Liver (tissue), 9 donors: ENCODE data around the gene HSH2D. TPM values are rescaled to one million over a fixed set of nuclear protein-coding genes. Genes with fewer than 3 reads are reported as not detected.

Experiments
- DNase-seq: peaks from one replicate; pipeline ENCODE4 v3.0.0-alpha.2; 2017; ENCODE audit warnings: low spot score
- H3K27ac ChIP-seq, 2 donors: one replicate each; pipeline ENCODE4 v1.7.0; 2013; ENCODE audit warnings: inconsistent platforms in 2 of 2, low read length in 2 of 2, control low read depth in 1 of 2, low read depth in 1 of 2, mild to moderate bottlenecking in 1 of 2
- H3K27me3 ChIP-seq, 4 donors: one replicate each; pipeline versions ENCODE4 v1.6.1 to v1.7.0; 2013; ENCODE audit warnings: low read length in 3 of 4, inconsistent platforms in 1 of 4, mild to moderate bottlenecking in 1 of 4, moderate library complexity in 1 of 4; ENCODE audit not compliant: control insufficient read depth in 4 of 4, insufficient read depth in 4 of 4
- H3K36me3 ChIP-seq, 4 donors: one replicate each; pipeline versions ENCODE4 v1.6.1 to v1.7.0; 2013; ENCODE audit warnings: low read length in 3 of 4, mild to moderate bottlenecking in 3 of 4, low read depth in 1 of 4, moderate library complexity in 1 of 4; ENCODE audit not compliant: control insufficient read depth in 4 of 4, insufficient read depth in 3 of 4
- H3K4me1 ChIP-seq, 4 donors: one replicate each; pipeline versions ENCODE4 v1.6.1 to v1.7.0; 2013; ENCODE audit warnings: low read length in 3 of 4, mild to moderate bottlenecking in 3 of 4, moderate library complexity in 1 of 4; ENCODE audit not compliant: control insufficient read depth in 4 of 4, insufficient read depth in 4 of 4
- H3K4me3 ChIP-seq, 3 donors: one replicate each; pipeline versions ENCODE4 v1.6.1 to v1.7.0; 2013; ENCODE audit warnings: low read length in 3 of 3, control low read depth in 1 of 3, low read depth in 1 of 3, mild to moderate bottlenecking in 1 of 3
- H3K9ac ChIP-seq, 2 donors: one replicate each; pipeline ENCODE4 v1.7.0; 2013; ENCODE audit warnings: low read length in 2 of 2, mild to moderate bottlenecking in 2 of 2, moderate library complexity in 2 of 2, control low read depth in 1 of 2, low read depth in 1 of 2
- H3K9me3 ChIP-seq, 4 donors: one replicate each; pipeline versions ENCODE4 v1.6.1 to v1.7.0; 2013; ENCODE audit warnings: low read length in 3 of 4; ENCODE audit not compliant: control insufficient read depth in 4 of 4
- CTCF ChIP-seq: fragments of 150-350 bp; IDR thresholded peaks from 2 replicates; pipeline ENCODE4 v1.5.1; 2017; ENCODE audit warnings: improper control_type of control experiment, low read depth, low read length; ENCODE audit not compliant: missing input control
- EGR1 ChIP-seq, 2 donors: IDR thresholded peaks; 2 replicates each; pipeline ENCODE4 v1.6.1; 2016 to 2018; ENCODE audit warnings: antibody characterized with exemption in 2 of 2, low read depth in 2 of 2
- FOXA1 ChIP-seq: IDR thresholded peaks from 2 replicates; pipeline ENCODE4 v1.6.1; 2016; ENCODE audit warnings: antibody characterized with exemption
- FOXA2 ChIP-seq: IDR thresholded peaks from 2 replicates; pipeline ENCODE4 v1.6.1; 2016; ENCODE audit warnings: antibody characterized with exemption
- GABPA ChIP-seq, 2 donors: IDR thresholded peaks in 1 of 2; conservative IDR thresholded peaks in 1 of 2; 2 replicates each; pipeline ENCODE4 v1.6.1; 2016; ENCODE audit warnings: antibody characterized with exemption in 2 of 2, mild to moderate bottlenecking in 1 of 2, moderate library complexity in 1 of 2
- HNF4A ChIP-seq, 2 donors: conservative IDR thresholded peaks; 2 replicates each; pipeline ENCODE4 v1.6.1; 2016; ENCODE audit warnings: antibody characterized with exemption in 2 of 2, mild to moderate bottlenecking in 2 of 2
- HNF4G ChIP-seq: IDR thresholded peaks from 2 replicates; pipeline ENCODE4 v1.6.1; 2016; ENCODE audit warnings: antibody characterized with exemption
- JUND ChIP-seq, 2 donors: IDR thresholded peaks; 2 replicates each; pipeline ENCODE4 v1.6.1; 2016; ENCODE audit warnings: antibody characterized with exemption in 2 of 2
- RAD21 ChIP-seq, 2 donors: IDR thresholded peaks; 2 replicates each; pipeline ENCODE4 v1.6.1; 2016; ENCODE audit warnings: antibody characterized with exemption in 2 of 2, mild to moderate bottlenecking in 2 of 2
- REST ChIP-seq: IDR thresholded peaks from 2 replicates; pipeline ENCODE4 v1.6.1; 2016; ENCODE audit warnings: antibody characterized with exemption, mild to moderate bottlenecking
- RXRA ChIP-seq, 2 donors: IDR thresholded peaks; 2 replicates each; pipeline ENCODE4 v1.6.1; 2017 to 2018; ENCODE audit warnings: antibody characterized with exemption in 2 of 2, mild to moderate bottlenecking in 1 of 2
- SP1 ChIP-seq: IDR thresholded peaks from 2 replicates; pipeline ENCODE4 v1.6.1; 2018; ENCODE audit warnings: antibody characterized with exemption, mild to moderate bottlenecking
- TAF1 ChIP-seq: conservative IDR thresholded peaks from 2 replicates; pipeline ENCODE4 v1.6.1; 2016; ENCODE audit warnings: antibody characterized with exemption, mild to moderate bottlenecking
- YY1 ChIP-seq: IDR thresholded peaks from 2 replicates; pipeline ENCODE4 v1.6.1; 2016; ENCODE audit warnings: antibody characterized with exemption, mild to moderate bottlenecking
- WGBS: extraction: QIAGEN DNeasy Blood & Tissue Kit; methylation state at CpG from one replicate; pipeline ENCODE4 v1.1.7; 2013; 5-methylcytosine and 5-hydroxymethylcytosine counted together
- polyA plus RNA-seq, 2 donors: library from polyadenylated mRNA; stranded (reverse) in 1 of 2; unstranded in 1 of 2; fragments of 200-250 nt in 1 of 2; fragments of >200 nt in 1 of 2; fragmentation: Nextera tagmentation in 1 of 2; extraction: Ambion mirVana in 1 of 2; gene quantifications; one replicate each; pipeline versions ENCODE4 v1.2.1 to v1.2.3, GENCODE V29; 2013 to 2015
- total RNA-seq, 2 donors: library from RNA; depleted of rRNA; stranded (reverse); fragments of >200 nt; gene quantifications; one replicate each; pipeline ENCODE4 v1.2.3, GENCODE V29; 2014
- TF ChIP-seq, protein P1 (sequence below): IDR thresholded peaks from 2 replicates; pipeline ENCODE4 v1.6.1; 2016; ENCODE audit warnings: antibody characterized with exemption
- TF ChIP-seq, protein P2 (sequence below): IDR thresholded peaks from 2 replicates; pipeline ENCODE4 v1.6.1; 2016; ENCODE audit warnings: antibody characterized with exemption
- TF ChIP-seq, protein P3 (sequence below): IDR thresholded peaks from 2 replicates; pipeline ENCODE4 v1.6.1; 2016; ENCODE audit warnings: antibody characterized with exemption
- donor health status: healthy.
- donor health status: healthy.
- donor health status: healthy.
- donor health status: healthy.
- donor health status: healthy.

The HSH2D gene
- total and polyA plus RNA-seq, 4 donors, result 0.33 to 2.9 (median 1.2) TPM

DNA sequence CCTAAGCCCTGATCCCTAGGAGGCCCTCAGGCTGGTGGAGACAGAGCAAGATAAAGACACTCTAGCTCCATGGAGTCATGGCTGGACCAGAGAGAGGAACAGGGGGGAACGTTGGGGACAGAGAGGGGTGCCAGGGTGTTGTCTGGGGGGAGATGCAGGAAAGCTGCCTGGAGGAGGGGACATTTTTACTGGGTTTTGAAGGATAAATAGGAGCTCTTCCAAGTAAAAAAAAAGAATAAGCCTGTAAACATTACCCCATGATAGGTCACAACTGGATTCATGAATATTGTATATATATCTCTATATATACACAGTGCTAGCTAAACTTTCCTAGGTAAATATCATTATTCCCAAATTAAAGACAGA is 714 bp downstream of the HSH2D start:
- H3K4me3 ChIP-seq, result no peak overlapping the region
- 64% methylated on average over 1 of the region's 1 CpG for WGBS
- no peaks in the 10 kb centered on the region for H3K36me3 ChIP-seq
- no peaks in the 10 kb centered on the region for H3K4me1 ChIP-seq
- no peaks in the 10 kb centered on the region for H3K27me3 ChIP-seq
- DNase-seq, result no peak
- peak overlapping the region in 1 of 2 donors; percentile 5 for H3K27ac ChIP-seq
- H3K9ac ChIP-seq, result peak overlapping the region in 1 of 2 donors; percentile 3
- H3K9me3 ChIP-seq, result no peaks in the 10 kb centered on the region
- TF ChIP-seq RAD21 (IDR thresholded peaks at IDR 0.05) (no peak), RXRA (IDR thresholded peaks at IDR 0.05) (no peak), REST (no peak), YY1 (no peak), HNF4G (no peak), FOXA2 (no peak), JUND (IDR thresholded peaks at IDR 0.05) (no peak), HNF4A (conservative IDR thresholded peaks at IDR 0.05) (no peak), GABPA (IDR thresholded peaks at IDR 0.05 in 1 of 2, conservative IDR thresholded peaks at IDR 0.05 in 1 of 2) (no peak)
- TF ChIP-seq, protein P1, sequence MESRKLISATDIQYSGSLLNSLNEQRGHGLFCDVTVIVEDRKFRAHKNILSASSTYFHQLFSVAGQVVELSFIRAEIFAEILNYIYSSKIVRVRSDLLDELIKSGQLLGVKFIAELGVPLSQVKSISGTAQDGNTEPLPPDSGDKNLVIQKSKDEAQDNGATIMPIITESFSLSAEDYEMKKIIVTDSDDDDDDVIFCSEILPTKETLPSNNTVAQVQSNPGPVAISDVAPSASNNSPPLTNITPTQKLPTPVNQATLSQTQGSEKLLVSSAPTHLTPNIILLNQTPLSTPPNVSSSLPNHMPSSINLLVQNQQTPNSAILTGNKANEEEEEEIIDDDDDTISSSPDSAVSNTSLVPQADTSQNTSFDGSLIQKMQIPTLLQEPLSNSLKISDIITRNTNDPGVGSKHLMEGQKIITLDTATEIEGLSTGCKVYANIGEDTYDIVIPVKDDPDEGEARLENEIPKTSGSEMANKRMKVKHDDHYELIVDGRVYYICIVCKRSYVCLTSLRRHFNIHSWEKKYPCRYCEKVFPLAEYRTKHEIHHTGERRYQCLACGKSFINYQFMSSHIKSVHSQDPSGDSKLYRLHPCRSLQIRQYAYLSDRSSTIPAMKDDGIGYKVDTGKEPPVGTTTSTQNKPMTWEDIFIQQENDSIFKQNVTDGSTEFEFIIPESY, result no peak
- TF ChIP-seq, protein P2, sequence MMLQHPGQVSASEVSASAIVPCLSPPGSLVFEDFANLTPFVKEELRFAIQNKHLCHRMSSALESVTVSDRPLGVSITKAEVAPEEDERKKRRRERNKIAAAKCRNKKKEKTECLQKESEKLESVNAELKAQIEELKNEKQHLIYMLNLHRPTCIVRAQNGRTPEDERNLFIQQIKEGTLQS, result no peak

- no peak overlapping the region for H3K9ac ChIP-seq
- no peak for TF ChIP-seq YY1
- no peak for TF ChIP-seq TAF1
- TF ChIP-seq, protein P1, result no peak
- TF ChIP-seq SP1, result no peak
- TF ChIP-seq HNF4G, result no peak
- TF ChIP-seq FOXA1, result no peak
- TF ChIP-seq, protein P2, result no peak
- no peak for TF ChIP-seq EGR1 (IDR thresholded peaks at IDR 0.05; ENCODE audit: low read depth in 2 of 2)
- TF ChIP-seq JUND (IDR thresholded peaks at IDR 0.05), result no peak
- no peak for TF ChIP-seq FOXA2
- TF ChIP-seq RXRA (IDR thresholded peaks at IDR 0.05), result no peak
- no peak for TF ChIP-seq RAD21 (IDR thresholded peaks at IDR 0.05)
- TF ChIP-seq REST, result no peak
- no peak for TF ChIP-seq CTCF
- no peak for TF ChIP-seq GABPA (IDR thresholded peaks at IDR 0.05 in 1 of 2, conservative IDR thresholded peaks at IDR 0.05 in 1 of 2)
- no peak for TF ChIP-seq HNF4A (conservative IDR thresholded peaks at IDR 0.05)
- TF ChIP-seq, protein P3, sequence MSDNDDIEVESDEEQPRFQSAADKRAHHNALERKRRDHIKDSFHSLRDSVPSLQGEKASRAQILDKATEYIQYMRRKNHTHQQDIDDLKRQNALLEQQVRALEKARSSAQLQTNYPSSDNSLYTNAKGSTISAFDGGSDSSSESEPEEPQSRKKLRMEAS, result no peak
- WGBS, result 78% methylated on average over 5 of the region's 5 CpGs
Observed at GRCh38 chr19:16146112-16146511, 2.6 kb downstream of the HSH2D start.

More at GRCh38 chr19:16146112-16146511, 2.6 kb downstream of the HSH2D start:
- no peak for DNase-seq
- no peak overlapping the region for H3K4me3 ChIP-seq
- H3K36me3 ChIP-seq, result no peaks in the 10 kb centered on the region
- no peak overlapping the region for H3K27ac ChIP-seq
- H3K9me3 ChIP-seq, result no peaks in the 10 kb centered on the region
- peaks cover 0 to 2% (median 0%) of the 10 kb centered on the region in 4 donors for H3K4me1 ChIP-seq
- no peaks in the 10 kb centered on the region for H3K27me3 ChIP-seq
